Activated CD4-positive, CD25-positive, alpha-beta regulatory T cell treated with anti-CD3 and anti-CD28 coated beads, Interleukin-2, amount 50 U/mL, for 16 hours (primary cell): ENCODE results near the gene ALG10.
A peak's percentile ranks its signal among the peaks of the same experiment; 100 is the strongest.
"Not testable (repeated sequence)": the region's sequence is repeated elsewhere in the genome, so short reads cannot be mapped to it uniquely, and the experiment has no call there.

Experiments
- DNase-seq: peaks from one replicate; pipeline ENCODE4 v3.0.0-alpha.2; 2020; ENCODE audit warnings: low read depth, low spot score

The ALG10 gene

GRCh38 chr12:34022079-34022830 lies at the start of gene ALG10:
TSS of gene ALG10 (plus strand) at chr12:34022496. CDS start at chr12:34022600, 104 bp downstream.
- peak; percentile 97 for DNase-seq

- DNase-seq: not testable (repeated sequence)
Observed at GRCh38 chr12:33972884-33973283, 49.4 kb upstream of the ALG10 start.

- no peak for DNase-seq
Observed at GRCh38 chr12:33977887-33978286, 44.4 kb upstream of the ALG10 start.

GRCh38 chr12:33988197-33988805 lies 34.0 kb upstream of the ALG10 start:
- no peak for DNase-seq

GRCh38 chr12:33988913-33989312 lies 33.4 kb upstream of the ALG10 start:
- no peak for DNase-seq

GRCh38 chr12:33994857-33995808 lies 27.2 kb upstream of the ALG10 start:
- no peak for DNase-seq

- DNase-seq: not testable (repeated sequence)
Observed at GRCh38 chr12:34008835-34009234, 13.5 kb upstream of the ALG10 start.

- no peak for DNase-seq
Observed at GRCh38 chr12:34016361-34016760, 5.9 kb upstream of the ALG10 start.

GRCh38 chr12:34021071-34021470 lies 1.2 kb upstream of the ALG10 start:
- no peak for DNase-seq

GRCh38 chr12:34027661-34028060 lies 5.4 kb downstream of the ALG10 start:
- not testable (repeated sequence) for DNase-seq

GRCh38 chr12:34030591-34030990 lies 8.3 kb downstream of the ALG10 start:
- no peak for DNase-seq

GRCh38 chr12:34033628-34034296 lies 11.5 kb downstream of the ALG10 start:
- DNase-seq: no peak

- DNase-seq: not testable (repeated sequence)
Observed at GRCh38 chr12:34038357-34038756, 16.1 kb downstream of the ALG10 start.

- no peak for DNase-seq
Observed at GRCh38 chr12:34046570-34046969, 24.3 kb downstream of the ALG10 start.

- DNase-seq: not testable (repeated sequence)
Observed at GRCh38 chr12:34047855-34048254, 25.6 kb downstream of the ALG10 start.

GRCh38 chr12:34048714-34049113 lies 26.4 kb downstream of the ALG10 start:
- DNase-seq: no peak

GRCh38 chr12:34051486-34051885 lies 29.2 kb downstream of the ALG10 start:
- no peak for DNase-seq

GRCh38 chr12:34054938-34055337 lies 32.6 kb downstream of the ALG10 start:
- DNase-seq: no peak
